B cell (primary cell): ENCODE data around the gene AUTS2. TPM values are rescaled to one million over a fixed set of nuclear protein-coding genes. Genes with fewer than 3 reads are reported as not detected.

Experiments used
- ATAC-seq: fragments of 200-7000 bp; cut with Tn5 transposase; one replicate; pipeline ENCODE4 v1.10.0; 2021; ENCODE audit warnings: low read depth, mild to moderate bottlenecking, moderate number of reproducible peaks, moderate library complexity
- CTCF ChIA-PET: fragments of 350-600 bp; sonication (Branson Sonifier 250); formaldehyde crosslinking; loops from one replicate; lab custom pipeline; 2021; ENCODE audit warnings: antibody characterized with exemption, inconsistent platforms; lab: Charles Lee
- POLR2A ChIA-PET: fragments of 350-600 bp; sonication (Branson Sonifier 250); formaldehyde crosslinking; loops from one replicate; lab custom pipeline; 2021; ENCODE audit warnings: antibody characterized with exemption; lab: Charles Lee
- DNase-seq: peaks from one replicate; pipeline ENCODE4 v3.0.0; 2013
- H2AFZ ChIP-seq: 2 replicates; pipeline ENCODE4 v1.6.1; 2012; ENCODE audit warnings: mild to moderate bottlenecking, low read depth, low read length; ENCODE audit not compliant: insufficient read depth, poor library complexity, severe bottlenecking
- H3K27ac ChIP-seq, 2 donors: 1 replicate in 1 of 2; 2 replicates in 1 of 2; pipeline ENCODE4 v1.5.1; 2012 to 2013; ENCODE audit warnings: low read length in 2 of 2, mild to moderate bottlenecking in 2 of 2, moderate library complexity in 1 of 2
- H3K27me3 ChIP-seq, 4 experiments: fragments of 200-600 bp in 1 of 4; sonication (generic) in 1 of 4; replicated peaks in 1 of 4; 1 replicate in 2 of 4; 2 replicates in 2 of 4; pipeline versions ENCODE4 v1.6.1 to v1.7.0; 2013 to 2016; ENCODE audit warnings: low read length in 3 of 4, mild to moderate bottlenecking in 2 of 4, mixed read lengths in 1 of 4, moderate library complexity in 1 of 4; ENCODE audit not compliant: insufficient read depth in 4 of 4, control insufficient read depth in 3 of 4; ENCODE audit errors: control extremely low read depth in 1 of 4
- H3K36me3 ChIP-seq, 2 experiments: replicated peaks in 1 of 2; 1 replicate in 1 of 2; 2 replicates in 1 of 2; pipeline versions ENCODE4 v1.6.1 to v1.7.1; 2013; ENCODE audit warnings: low read length in 1 of 2; ENCODE audit not compliant: insufficient read depth in 2 of 2, control insufficient read depth in 1 of 2; ENCODE audit errors: control extremely low read depth in 1 of 2, extremely low read depth in 1 of 2
- H3K4me1 ChIP-seq, 2 donors: fragments of 200-600 bp in 1 of 2; sonication (generic) in 1 of 2; 1 replicate in 1 of 2; 2 replicates in 1 of 2; pipeline versions ENCODE4 v1.5.1 to v1.6.1; 2013 to 2017; ENCODE audit warnings: low read length in 2 of 2; ENCODE audit not compliant: control insufficient read depth in 2 of 2, insufficient read depth in 2 of 2
- H3K4me2 ChIP-seq: replicated peaks from 2 replicates; pipeline ENCODE3; 2012; ENCODE audit warnings: mild to moderate bottlenecking, low read depth, low read length; ENCODE audit not compliant: poor library complexity, severe bottlenecking
- H3K4me3 ChIP-seq, 5 experiments: fragments of 200-600 bp in 1 of 5; sonication (generic) in 1 of 5; 1 replicate in 3 of 5; 2 replicates in 2 of 5; pipeline versions ENCODE4 v1.5.1 to v1.7.0; 2011 to 2016; ENCODE audit warnings: low read length in 4 of 5, mild to moderate bottlenecking in 4 of 5, low read depth in 2 of 5, control low read depth in 1 of 5, moderate library complexity in 1 of 5; ENCODE audit not compliant: insufficient read depth in 1 of 5; ENCODE audit errors: control extremely low read depth in 1 of 5, extremely low read depth in 1 of 5
- H3K79me2 ChIP-seq: fragments of 200-600 bp; sonication (generic); one replicate; pipeline ENCODE4 v1.6.0; 2016; ENCODE audit warnings: low read length; ENCODE audit not compliant: control insufficient read depth, insufficient read depth
- H3K9ac ChIP-seq: fragments of 200-600 bp; sonication (generic); 2 replicates; pipeline ENCODE4 v1.6.1; 2017; ENCODE audit warnings: mild to moderate bottlenecking, low read length, moderate library complexity
- H3K9me3 ChIP-seq, 3 donors: one replicate each; pipeline versions ENCODE4 v1.6.1 to v1.7.1; 2013; ENCODE audit warnings: low read length in 2 of 3; ENCODE audit not compliant: control insufficient read depth in 2 of 3, insufficient read depth in 1 of 3; ENCODE audit errors: control extremely low read depth in 1 of 3
- H4K20me1 ChIP-seq: 2 replicates; pipeline ENCODE4 v1.6.0; 2012; ENCODE audit warnings: mild to moderate bottlenecking, low read length; ENCODE audit not compliant: insufficient read depth, control insufficient read depth, poor library complexity, severe bottlenecking
- H3K27ac Mint-ChIP-seq: one replicate; pipeline ENCODE4 v1.8.0; 2021; ENCODE audit warnings: mixed read lengths
- H3K27me3 Mint-ChIP-seq: one replicate; pipeline ENCODE4 v1.8.0; 2021; ENCODE audit warnings: mixed read lengths
- H3K4me1 Mint-ChIP-seq: one replicate; pipeline ENCODE4 v1.8.0; 2021; ENCODE audit warnings: mixed read lengths
- H3K4me3 Mint-ChIP-seq: one replicate; pipeline ENCODE4 v1.8.0; 2021; ENCODE audit warnings: mixed read lengths
- H3K9me3 Mint-ChIP-seq: one replicate; pipeline ENCODE4 v1.8.0; 2022; ENCODE audit warnings: mixed read lengths; ENCODE audit not compliant: insufficient read depth
- CTCF ChIP-seq: fragments of 200-600 bp; IDR thresholded peaks from one replicate; pipeline ENCODE4 v1.8.0; 2022; ENCODE audit warnings: antibody characterized with exemption, mild to moderate bottlenecking
- EZH2 ChIP-seq: IDR thresholded peaks from 2 replicates; pipeline ENCODE4 v1.6.1; 2012; ENCODE audit warnings: borderline replicate concordance, low read depth, mild to moderate bottlenecking, moderate library complexity, low read length; ENCODE audit not compliant: insufficient read depth, poor library complexity, severe bottlenecking
- WGBS: methylation state at CpG from one replicate; pipeline ENCODE4 v1.1.5; 2013; ENCODE audit warnings: missing lambda C conversion rate; ENCODE audit not compliant: insufficient coverage; 5-methylcytosine and 5-hydroxymethylcytosine counted together
- intact Hi-C: fragments of 100-400 bp; cut with micrococcal nuclease; formaldehyde crosslinking; loops from one replicate; pipeline ENCODE4 v1.10.0; 2022
- polyA plus RNA-seq: library from polyadenylated mRNA; depleted of rRNA; stranded (reverse); fragments of >200 nt; gene quantifications from 2 replicates; pipeline ENCODE4 v1.2.3, GENCODE V29; 2012
- total RNA-seq, 2 donors: library from RNA; stranded (reverse); fragments of 120-200 nt in 1 of 2; gene quantifications; 1 replicate in 1 of 2; 2 replicates in 1 of 2; pipeline versions ENCODE4 v1.2.3 to v1.2.4, GENCODE V29; 2013 to 2022

The AUTS2 gene
- total and polyA plus RNA-seq, 2 donors (not counting 1 experiment from before 2014, with no cell fraction given) = 22.3 to 35.0 TPM

GRCh38 chr7:70349819-70350218, 751.5 kb downstream of the AUTS2 start:
- Histone ChIP-seq H2AFZ (no peak overlapping the region), H3K9me3 (no peaks in the 10 kb centered on the region), H4K20me1 (no peaks in the 10 kb centered on the region), H3K9ac (no peak overlapping the region), H3K36me3 (no peaks in the 10 kb centered on the region), H3K27me3 (no peaks in the 10 kb centered on the region), H3K4me1 (peaks cover 18 to 21% of the 10 kb centered on the region in 2 donors), H3K4me2 (no peak overlapping the region), H3K79me2 (no peaks in the 10 kb centered on the region), H3K4me3 (no peak overlapping the region), H3K27ac (no peak overlapping the region)
- no peak for TF ChIP-seq CTCF
- CTCF ChIA-PET = no interaction called here
- Mint-ChIP-seq H3K27me3 (no peaks in the 10 kb centered on the region), H3K27ac (no peak overlapping the region), H3K4me3 (no peak overlapping the region), H3K4me1 (peaks cover 24% of the 10 kb centered on the region), H3K9me3 (peaks cover 3% of the 10 kb centered on the region)
- POLR2A ChIA-PET = no interaction called here
- ATAC-seq (no peak), DNase-seq (no peak)
- WGBS = 71% methylated on average over 1 of the region's 1 CpG
- intact Hi-C loops = no loop called here

GRCh38 chr7:70352088-70352487, 753.8 kb downstream of the AUTS2 start:
- Mint-ChIP-seq H3K4me3 (no peak overlapping the region), H3K27ac (no peak overlapping the region), H3K9me3 (peaks cover 3% of the 10 kb centered on the region), H3K27me3 (no peaks in the 10 kb centered on the region), H3K4me1 (peaks cover 33% of the 10 kb centered on the region)
- H3K79me2 ChIP-seq = no peaks in the 10 kb centered on the region
- no peaks in the 10 kb centered on the region for H3K36me3 ChIP-seq
- no peak overlapping the region for H3K4me3 ChIP-seq
- ChIA-PET POLR2A (no interaction called here), CTCF (no interaction called here)
- no peak for DNase-seq
- H3K27ac ChIP-seq = no peak overlapping the region
- no peak for ATAC-seq
- intact Hi-C loops = no loop called here
- no peaks in the 10 kb centered on the region for H4K20me1 ChIP-seq
- H3K9ac ChIP-seq = no peak overlapping the region
- H3K27me3 ChIP-seq = no peaks in the 10 kb centered on the region
- no peak overlapping the region for H2AFZ ChIP-seq
- no peaks in the 10 kb centered on the region for H3K9me3 ChIP-seq
- H3K4me2 ChIP-seq = no peak overlapping the region
- H3K4me1 ChIP-seq = peaks cover 29 to 32% of the 10 kb centered on the region in 2 donors
- TF ChIP-seq CTCF = no peak
- no peak for TF ChIP-seq EZH2
- WGBS = 100% methylated on average over 2 of the region's 4 CpGs
